DND-41 (cell line): Measurements from ENCODE around the gene SLC16A3.
"Not testable (repeated sequence)": the region's sequence is repeated elsewhere in the genome, so short reads cannot be mapped to it uniquely, and the experiment has no call there.

Experiments used
- ATAC-seq: fragments of 200-7000 bp; cut with Tn5 transposase; 3 replicates; pipeline ENCODE4 v1.9.1; 2021; ENCODE audit warnings: low read depth; ENCODE audit not compliant: insufficient read depth
- DNase-seq: peaks from one replicate; pipeline ENCODE4 v3.0.0-alpha.2; 2020
- H2AFZ ChIP-seq: 2 replicates; pipeline ENCODE4 v1.6.0; 2012; ENCODE audit warnings: low read depth, low read length
- H3K27ac ChIP-seq: 2 replicates; pipeline ENCODE4 v1.5.1; 2012; ENCODE audit warnings: low read length, inconsistent platforms
- H3K27me3 ChIP-seq: fragments of 200-600 bp; sonication (generic); 2 replicates; pipeline ENCODE4 v1.6.0; 2012; ENCODE audit warnings: low read length, mild to moderate bottlenecking, inconsistent platforms; ENCODE audit not compliant: insufficient read depth, poor library complexity
- H3K36me3 ChIP-seq: 2 replicates; pipeline ENCODE4 v1.5.1; 2012; ENCODE audit warnings: low read length, inconsistent platforms; ENCODE audit not compliant: insufficient read depth
- H3K4me1 ChIP-seq: 2 replicates; pipeline ENCODE4 v1.5.1; 2012; ENCODE audit warnings: mild to moderate bottlenecking, low read length; ENCODE audit not compliant: insufficient read depth
- H3K4me2 ChIP-seq: 2 replicates; pipeline ENCODE4 v1.6.0; 2012; ENCODE audit warnings: mild to moderate bottlenecking, moderate library complexity, low read length, inconsistent platforms; ENCODE audit not compliant: insufficient read depth
- H3K4me3 ChIP-seq, 2 experiments: fragments of 200-600 bp in 1 of 2; shearing (Covaris generic) in 1 of 2; 2 replicates each; pipeline ENCODE4 v1.5.1; 2012 to 2016; ENCODE audit warnings: inconsistent platforms in 2 of 2, low read length in 2 of 2, mild to moderate bottlenecking in 2 of 2, low read depth in 1 of 2, moderate library complexity in 1 of 2
- H3K79me2 ChIP-seq: 2 replicates; pipeline ENCODE4 v1.6.0; 2012; ENCODE audit warnings: low read length, inconsistent platforms; ENCODE audit not compliant: insufficient read depth
- H3K9ac ChIP-seq: 2 replicates; pipeline ENCODE4 v1.6.0; 2012; ENCODE audit warnings: low read depth, mild to moderate bottlenecking, inconsistent platforms, low read length, moderate library complexity
- H3K9me3 ChIP-seq: 2 replicates; pipeline ENCODE4 v1.5.1; 2012; ENCODE audit warnings: low read length, moderate library complexity, mild to moderate bottlenecking, inconsistent platforms; ENCODE audit not compliant: insufficient read depth, severe bottlenecking
- H4K20me1 ChIP-seq: 2 replicates; pipeline ENCODE4 v1.6.0; 2012; ENCODE audit warnings: low read length; ENCODE audit not compliant: insufficient read depth
- CTCF ChIP-seq: IDR thresholded peaks from 2 replicates; pipeline ENCODE4 v1.5.1; 2012; ENCODE audit warnings: borderline replicate concordance, low read length, moderate library complexity, mild to moderate bottlenecking; ENCODE audit not compliant: poor library complexity, severe bottlenecking; ENCODE audit errors: extremely low read depth
- EZH2 ChIP-seq: IDR thresholded peaks from 3 replicates; pipeline ENCODE4 v1.6.1; 2012; ENCODE audit warnings: borderline replicate concordance, low read depth, mild to moderate bottlenecking, moderate library complexity, low read length, inconsistent platforms; ENCODE audit not compliant: severe bottlenecking

Gene SLC16A3

GRCh38 chr17:82188001-82188961, 40.6 kb upstream of the SLC16A3 start:
- Histone ChIP-seq H3K4me1 (no peaks in the 10 kb centered on the region), H3K4me3 (no peak overlapping the region), H3K9ac (no peak overlapping the region), H3K4me2 (no peak overlapping the region), H3K79me2 (no peaks in the 10 kb centered on the region), H3K27ac (no peak overlapping the region), H4K20me1 (no peaks in the 10 kb centered on the region), H2AFZ (no peak overlapping the region), H3K36me3 (peaks cover 43% of the 10 kb centered on the region), H3K27me3 (no peaks in the 10 kb centered on the region), H3K9me3 (no peaks in the 10 kb centered on the region)
- DNase-seq (no peak), ATAC-seq (no peak)
- TF ChIP-seq EZH2 (no peak), CTCF (no peak)

GRCh38 chr17:82193050-82193449, 35.8 kb upstream of the SLC16A3 start:
- H3K79me2 ChIP-seq, H3K4me3 ChIP-seq, H4K20me1 ChIP-seq, DNase-seq, H3K9ac ChIP-seq, H3K4me1 ChIP-seq, H3K27ac ChIP-seq, H2AFZ ChIP-seq, H3K4me2 ChIP-seq, H3K9me3 ChIP-seq, ATAC-seq, H3K27me3 ChIP-seq: not testable (repeated sequence)
- peaks cover 59% of the 10 kb centered on the region for H3K36me3 ChIP-seq

GRCh38 chr17:82193520-82194220, 35.2 kb upstream of the SLC16A3 start:
- ATAC-seq, result no peak

More at GRCh38 chr17:82193520-82194220, 35.2 kb upstream of the SLC16A3 start:
- H3K9me3 ChIP-seq, result no peaks in the 10 kb centered on the region
- H3K9ac ChIP-seq, result no peak overlapping the region
- H3K27ac ChIP-seq, result no peak overlapping the region
- TF ChIP-seq CTCF (no peak), EZH2 (no peak)
- no peaks in the 10 kb centered on the region for H3K79me2 ChIP-seq
- H2AFZ ChIP-seq, result no peak overlapping the region
- H3K4me2 ChIP-seq, result no peak overlapping the region
- no peak for DNase-seq
- no peak overlapping the region for H3K4me3 ChIP-seq
- no peaks in the 10 kb centered on the region for H3K4me1 ChIP-seq
- H4K20me1 ChIP-seq, result no peaks in the 10 kb centered on the region
- H3K27me3 ChIP-seq, result no peaks in the 10 kb centered on the region
- peaks cover 60% of the 10 kb centered on the region for H3K36me3 ChIP-seq
